Activated CD4-positive, CD25-positive, alpha-beta regulatory T cell (primary cell): ENCODE results near the gene LHX2.
"Not testable (repeated sequence)": the region's sequence is repeated elsewhere in the genome, so short reads cannot be mapped to it uniquely, and the experiment has no call there.

ENCODE experiments used
- DNase-seq, 4 experiments: peaks; one replicate each; lab custom pipeline; 2025; lab: John Stamatoyannopoulos, UW

LHX2 gene

GRCh38 chr9:124011460-124012301 lies at the start of gene LHX2:
TSS of gene LHX2 (plus strand) at chr9:124011768. CDS start at chr9:124012349, 581 bp downstream.
- DNase-seq: no peak

GRCh38 chr9:123964761-123965160 lies 46.8 kb upstream of the LHX2 start:
- no peak for DNase-seq

- DNase-seq: no peak
Measured at GRCh38 chr9:123965801-123966686, 45.5 kb upstream of the LHX2 start.

- no peak for DNase-seq
Measured at GRCh38 chr9:123967323-123967722, 44.2 kb upstream of the LHX2 start.

GRCh38 chr9:123972618-123973017 lies 39.0 kb upstream of the LHX2 start:
- DNase-seq: no peak

GRCh38 chr9:123973590-123974223 lies 37.9 kb upstream of the LHX2 start:
- no peak for DNase-seq

GRCh38 chr9:123974471-123974870 lies 37.1 kb upstream of the LHX2 start:
- no peak for DNase-seq

GRCh38 chr9:123975871-123976270 lies 35.7 kb upstream of the LHX2 start:
- DNase-seq: no peak

- not testable (repeated sequence) for DNase-seq
Measured at GRCh38 chr9:123976579-123976978, 35.0 kb upstream of the LHX2 start.

- DNase-seq: no peak
Measured at GRCh38 chr9:123978981-123979380, 32.6 kb upstream of the LHX2 start.

GRCh38 chr9:123982535-123982934 lies 29.0 kb upstream of the LHX2 start:
- DNase-seq: no peak

GRCh38 chr9:123983047-123983446 lies 28.5 kb upstream of the LHX2 start:
- DNase-seq: no peak

GRCh38 chr9:123984802-123985201 lies 26.8 kb upstream of the LHX2 start:
- no peak for DNase-seq

- DNase-seq: no peak
Measured at GRCh38 chr9:123985869-123986268, 25.7 kb upstream of the LHX2 start.

GRCh38 chr9:123990427-123990826 lies 21.1 kb upstream of the LHX2 start:
- DNase-seq: no peak

- DNase-seq: not testable (repeated sequence)
Measured at GRCh38 chr9:123992679-123993078, 18.9 kb upstream of the LHX2 start.

- DNase-seq: no peak
Measured at GRCh38 chr9:123996731-123997421, 14.7 kb upstream of the LHX2 start.

GRCh38 chr9:123997665-123998277 lies 13.8 kb upstream of the LHX2 start:
- no peak for DNase-seq

GRCh38 chr9:123998278-123998925 lies 13.2 kb upstream of the LHX2 start:
- no peak for DNase-seq

GRCh38 chr9:123998970-123999621 lies 12.5 kb upstream of the LHX2 start:
- DNase-seq: no peak
